Measurements from ENCODE around the gene PNMA8C. TPM values are rescaled to one million over a fixed set of nuclear protein-coding genes. Genes with fewer than 3 reads are reported as not detected.
A peak's percentile ranks its signal among the peaks of the same experiment; 100 is the strongest.

PNMA8C gene
- total RNA-seq, 3 donors from 2014 or later: 0.59 to 0.98 TPM; not detected in 1

GRCh38 chr19:46427518-46428045 lies 1.2 kb downstream of the PNMA8C start:
- no peak for DNase-seq (ENCODE audit: low spot score in 2 of 2)
- Histone ChIP-seq H3K27ac (peak overlapping the region in 1 of 2 donors; percentile 72), H3K27me3 (no peaks in the 10 kb centered on the region), H3K4me3 (peak overlapping the region in 2 of 3 donors; percentile 59 to 71), H3K36me3 (no peaks in the 10 kb centered on the region), H3K4me1 (peaks cover 0 to 3% of the 10 kb centered on the region in 2 donors), H3K9me3 (no peaks in the 10 kb centered on the region)
- intact Hi-C loops (cut with DNase I; ENCODE audit: low total_unique reads): loop anchor here (2.0 kb wide), 1 partner anchor 71 kb away; no protein-coding TSS in a partner anchor
- no peak for TF ChIP-seq POLR2A (IDR thresholded peaks at IDR 0.05)
- no peak for TF ChIP-seq POLR2AphosphoS5 (IDR thresholded peaks at IDR 0.05)
- TF ChIP-seq CTCF (IDR thresholded peaks at IDR 0.05): no peak

DNA sequence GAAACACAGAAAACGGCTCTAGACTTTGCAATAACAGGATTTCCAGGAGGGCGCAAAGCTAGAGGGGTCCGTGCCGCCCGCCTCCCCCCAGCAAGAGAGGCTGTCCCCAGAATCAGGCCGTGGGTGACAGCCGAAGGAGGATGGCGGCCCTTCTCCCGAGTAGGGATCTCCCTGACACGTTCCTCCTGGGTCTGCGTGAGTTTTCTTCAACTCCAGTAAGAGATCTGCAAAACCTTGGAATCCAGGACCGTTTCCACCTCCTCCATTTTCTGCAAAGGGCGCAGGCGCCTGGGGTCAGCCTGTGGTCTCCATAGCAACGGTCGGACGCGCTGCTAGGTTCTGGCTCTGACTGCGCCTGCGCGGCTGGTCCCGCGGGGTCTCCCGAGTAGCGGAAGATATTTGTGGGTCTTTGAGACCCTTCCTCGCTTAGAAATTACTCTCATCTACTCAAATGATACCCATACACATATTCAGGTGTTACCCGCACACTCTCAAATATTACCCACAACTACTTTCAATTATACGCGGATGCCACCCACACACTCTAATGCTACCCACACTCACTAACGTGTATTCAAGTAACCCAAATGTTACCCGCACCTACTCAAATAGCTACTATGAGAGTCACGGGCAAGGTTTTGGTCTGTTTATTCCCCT lies 2.1 kb downstream of the PNMA8C start:
- intact Hi-C loops (cut with DNase I; ENCODE audit: low total_unique reads): loop anchor here (2.0 kb wide), 1 partner anchor 72 kb away; no protein-coding TSS in a partner anchor
- H3K27me3 ChIP-seq: no peaks in the 10 kb centered on the region
- no peaks in the 10 kb centered on the region for H3K36me3 ChIP-seq
- no peak for TF ChIP-seq POLR2A (IDR thresholded peaks at IDR 0.05)
- TF ChIP-seq CTCF (IDR thresholded peaks at IDR 0.05): no peak
- no peak for TF ChIP-seq POLR2AphosphoS5 (IDR thresholded peaks at IDR 0.05)
- H3K9me3 ChIP-seq: no peaks in the 10 kb centered on the region
- H3K4me3 ChIP-seq: peak overlapping the region; percentile 51 to 71 (median 59)
- no peak for DNase-seq (ENCODE audit: low spot score in 2 of 2)
- H3K27ac ChIP-seq: peak overlapping the region; percentile 60 to 72
- H3K4me1 ChIP-seq: peaks cover 0 to 3% of the 10 kb centered on the region in 2 donors

GRCh38 chr19:46426035-46426505 lies 2.7 kb downstream of the PNMA8C start:
- intact Hi-C loops (cut with DNase I; ENCODE audit: low total_unique reads): loop anchor here (2.0 kb wide), 1 partner anchor 73 kb away; no protein-coding TSS in a partner anchor
- Histone ChIP-seq H3K27me3 (no peaks in the 10 kb centered on the region), H3K9me3 (no peaks in the 10 kb centered on the region), H3K4me3 (peak overlapping the region; percentile 51 to 71 (median 59)), H3K27ac (peak overlapping the region; percentile 60 to 72), H3K36me3 (no peaks in the 10 kb centered on the region), H3K4me1 (peaks cover 0 to 3% of the 10 kb centered on the region in 2 donors)
- DNase-seq (ENCODE audit: low spot score in 2 of 2): no peak
- TF ChIP-seq POLR2AphosphoS5 (IDR thresholded peaks at IDR 0.05) (no peak), CTCF (IDR thresholded peaks at IDR 0.05) (no peak), POLR2A (IDR thresholded peaks at IDR 0.05) (no peak)

DNA sequence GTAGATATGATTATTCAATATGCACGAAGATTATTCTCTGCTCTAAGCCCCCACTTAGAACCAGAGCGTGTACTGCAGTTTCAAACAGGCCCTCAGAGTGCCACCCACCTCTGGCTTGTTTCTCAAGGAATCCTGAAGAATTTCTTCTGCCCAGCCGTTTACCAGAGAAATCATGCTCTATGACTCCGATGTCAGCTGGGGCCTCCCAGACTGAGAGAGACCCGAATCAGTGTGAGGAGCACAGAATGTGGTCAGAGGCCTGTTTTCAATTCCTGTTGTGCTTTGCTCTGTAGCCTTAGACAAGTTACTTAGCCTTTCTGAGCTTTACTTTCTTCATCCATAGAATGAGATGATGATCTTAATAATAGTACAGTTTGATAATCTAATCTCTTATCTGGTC lies 5.5 kb downstream of the PNMA8C start:
- no peaks in the 10 kb centered on the region for H3K27me3 ChIP-seq
- no peak overlapping the region for H3K4me3 ChIP-seq
- H3K27ac ChIP-seq: no peak overlapping the region
- no peaks in the 10 kb centered on the region for H3K36me3 ChIP-seq
- H3K9me3 ChIP-seq: no peaks in the 10 kb centered on the region
- DNase-seq (ENCODE audit: low spot score in 2 of 2): no peak
- no peaks in the 10 kb centered on the region for H3K4me1 ChIP-seq
- no peak for TF ChIP-seq CTCF (IDR thresholded peaks at IDR 0.05)
- TF ChIP-seq POLR2A (IDR thresholded peaks at IDR 0.05): no peak
- TF ChIP-seq POLR2AphosphoS5 (IDR thresholded peaks at IDR 0.05): no peak
- intact Hi-C loops (cut with DNase I; ENCODE audit: low total_unique reads): no loop called here

- no peaks in the 10 kb centered on the region for H3K36me3 ChIP-seq
- intact Hi-C loops (cut with DNase I; ENCODE audit: low total_unique reads): no loop called here
- no peak for DNase-seq (ENCODE audit: low spot score in 2 of 2)
- TF ChIP-seq POLR2AphosphoS5 (IDR thresholded peaks at IDR 0.05): no peak
- TF ChIP-seq CTCF (IDR thresholded peaks at IDR 0.05): no peak
- no peak for TF ChIP-seq POLR2A (IDR thresholded peaks at IDR 0.05)
- H3K27ac ChIP-seq: no peak overlapping the region
- H3K4me3 ChIP-seq: no peak overlapping the region
- no peaks in the 10 kb centered on the region for H3K4me1 ChIP-seq
- no peaks in the 10 kb centered on the region for H3K9me3 ChIP-seq
- H3K27me3 ChIP-seq: no peaks in the 10 kb centered on the region
These were observed 6.4 kb downstream of the PNMA8C start for GRCh38 chr19:46422344-46422743.

Data from breast epithelium (tissue), 4 donors.